ENCODE measurements around the gene TLCD1. TPM values are rescaled to one million over a fixed set of nuclear protein-coding genes. Genes with fewer than 3 reads are reported as not detected.
A peak's percentile ranks its signal among the peaks of the same experiment; 100 is the strongest.

TLCD1 gene, protein sequence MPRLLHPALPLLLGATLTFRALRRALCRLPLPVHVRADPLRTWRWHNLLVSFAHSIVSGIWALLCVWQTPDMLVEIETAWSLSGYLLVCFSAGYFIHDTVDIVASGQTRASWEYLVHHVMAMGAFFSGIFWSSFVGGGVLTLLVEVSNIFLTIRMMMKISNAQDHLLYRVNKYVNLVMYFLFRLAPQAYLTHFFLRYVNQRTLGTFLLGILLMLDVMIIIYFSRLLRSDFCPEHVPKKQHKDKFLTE
- 1.9 TPM for total RNA-seq

- peak; percentile 71 for DNase-seq
These were observed at the start of gene TLCD1 for GRCh38 chr17:28726226-28726626. Gene TLCD1 (minus strand): TSS chr17:28726233. CDS start chr17:28726097, 136 bp downstream.

DNA sequence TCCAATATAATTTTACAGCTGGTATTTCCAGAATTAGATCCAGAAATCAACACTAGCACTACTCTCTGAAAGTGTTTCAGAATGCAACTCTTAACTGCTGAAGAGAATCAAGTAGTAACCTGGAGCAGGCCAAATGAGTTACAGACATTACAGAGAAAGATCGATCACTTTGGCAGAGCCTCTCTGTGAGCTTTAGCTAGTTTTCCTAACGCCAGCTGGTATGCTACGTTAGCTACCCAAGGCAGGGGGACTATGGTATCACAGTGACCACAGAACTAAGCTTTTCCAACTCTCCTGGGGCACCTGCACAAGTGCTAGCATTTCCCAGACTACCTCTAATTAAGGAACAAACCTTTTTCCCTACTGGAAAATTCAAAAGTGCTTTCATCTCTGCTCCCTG is 48.2 kb upstream of the TLCD1 start:
- no peak for DNase-seq

DNA sequence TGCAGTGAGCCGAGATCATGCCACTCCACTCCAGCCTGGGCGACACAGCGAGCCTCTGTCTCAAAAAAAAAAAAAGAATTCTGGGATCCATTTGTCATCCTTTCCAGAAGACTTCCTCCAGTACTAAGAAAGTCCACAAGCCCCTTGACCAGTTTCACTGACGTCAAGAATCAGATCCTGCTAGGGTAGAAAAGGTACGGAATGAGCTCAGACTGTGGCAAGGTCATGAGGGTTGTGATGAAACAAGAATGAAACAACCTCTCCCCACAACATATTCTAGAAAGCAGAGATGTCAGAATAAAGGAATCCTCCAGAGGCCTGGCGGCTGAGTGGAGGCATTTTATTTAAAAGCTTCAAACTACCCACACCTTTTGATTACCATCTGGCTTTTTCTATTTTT is 47.7 kb upstream of the TLCD1 start:
- no peak for DNase-seq

GRCh38 chr17:28765038-28765437 is 39.0 kb upstream of the TLCD1 start:
- DNase-seq: no peak

DNA sequence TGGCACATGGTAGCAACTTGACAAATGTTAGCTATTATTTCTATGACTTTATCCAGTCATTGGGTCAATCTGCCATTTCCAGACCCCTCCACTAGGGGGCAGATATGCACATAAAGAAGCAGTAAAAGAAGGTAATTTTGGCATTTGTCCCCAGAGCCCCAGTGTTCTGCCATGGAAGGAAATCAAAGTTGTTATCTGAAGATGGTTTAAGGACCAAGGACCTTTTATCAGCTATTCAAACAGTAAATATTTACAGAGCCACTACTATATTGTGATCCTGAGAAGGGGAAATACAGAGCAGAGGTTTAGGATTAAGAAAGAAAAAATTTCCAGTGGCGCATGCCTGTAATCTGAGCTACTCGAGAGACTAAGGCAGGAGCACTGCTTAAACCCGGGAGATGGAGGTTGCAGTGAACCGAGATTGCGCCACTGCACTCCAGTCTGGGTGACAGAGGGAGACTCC is 37.8 kb upstream of the TLCD1 start:
- DNase-seq: peak; percentile 32

DNA sequence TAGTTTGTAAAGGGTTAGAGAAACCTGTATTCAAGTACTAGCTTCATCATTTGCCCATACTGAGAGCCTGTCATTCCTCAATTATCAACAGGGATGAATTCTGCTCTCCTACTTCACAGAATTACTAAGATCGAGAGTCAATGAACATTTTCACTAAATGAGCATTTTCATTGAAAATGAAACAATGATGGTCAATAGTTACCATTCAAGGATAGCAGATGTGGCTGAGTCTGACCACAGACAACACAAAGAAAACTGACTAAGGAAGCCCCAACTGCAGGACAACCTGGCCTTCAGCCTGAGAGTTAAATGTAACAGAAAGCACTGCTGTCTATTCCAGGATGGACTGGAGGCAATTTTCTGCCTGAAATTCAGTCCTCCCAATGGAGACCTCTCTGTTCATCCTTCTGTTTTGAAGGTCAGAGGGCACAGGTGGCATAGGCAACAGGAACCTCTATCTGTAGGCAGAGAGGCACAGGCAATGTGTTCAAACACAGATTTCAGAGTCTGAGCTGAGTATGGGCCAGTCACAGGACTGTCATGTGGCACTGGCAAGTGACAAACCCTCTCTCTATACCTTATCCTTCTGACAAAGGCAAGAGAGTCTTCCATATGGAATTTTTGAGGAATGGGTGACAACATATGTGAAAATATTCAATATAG is 37.2 kb upstream of the TLCD1 start:
- no peak for DNase-seq

- DNase-seq: no peak
These were observed 34.8 kb upstream of the TLCD1 start for GRCh38 chr17:28760601-28761562.

GRCh38 chr17:28759256-28759865 is 33.3 kb upstream of the TLCD1 start:
- DNase-seq: no peak

DNA sequence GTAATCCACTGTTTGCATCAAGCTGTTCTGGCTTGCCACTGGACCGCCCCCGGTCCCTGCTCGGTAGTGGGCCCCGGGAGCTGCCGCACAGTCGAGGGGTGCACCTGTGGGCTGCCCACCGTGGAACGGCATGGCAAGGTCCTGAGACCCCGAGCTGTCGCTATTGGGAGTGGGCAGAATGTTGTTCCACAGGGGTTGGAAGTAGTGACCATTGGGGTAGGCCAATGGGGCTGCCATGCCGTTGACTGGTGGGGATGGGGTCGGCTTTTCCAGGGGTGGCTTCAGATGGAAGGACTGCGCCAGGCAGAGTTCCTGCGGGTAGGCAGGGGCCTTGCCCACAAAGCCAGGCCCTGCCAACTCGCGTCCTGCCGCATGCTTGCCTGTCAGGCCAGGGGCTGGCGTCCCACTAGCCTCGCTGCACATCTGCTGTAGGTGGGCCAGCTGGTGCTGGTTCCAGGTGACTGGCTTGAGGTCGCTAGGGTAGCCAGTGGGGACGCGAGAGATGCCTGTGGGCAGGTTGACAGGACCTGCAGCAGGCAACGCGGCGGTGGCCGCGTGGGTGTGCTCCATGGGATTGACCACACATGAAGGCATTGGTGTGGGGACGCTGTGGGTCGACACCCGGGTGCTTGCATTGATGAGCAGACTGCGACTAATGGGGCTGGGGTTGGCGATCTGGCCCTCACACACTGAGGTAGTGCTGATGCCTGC is 32.5 kb upstream of the TLCD1 start:
- no peak for DNase-seq

DNA sequence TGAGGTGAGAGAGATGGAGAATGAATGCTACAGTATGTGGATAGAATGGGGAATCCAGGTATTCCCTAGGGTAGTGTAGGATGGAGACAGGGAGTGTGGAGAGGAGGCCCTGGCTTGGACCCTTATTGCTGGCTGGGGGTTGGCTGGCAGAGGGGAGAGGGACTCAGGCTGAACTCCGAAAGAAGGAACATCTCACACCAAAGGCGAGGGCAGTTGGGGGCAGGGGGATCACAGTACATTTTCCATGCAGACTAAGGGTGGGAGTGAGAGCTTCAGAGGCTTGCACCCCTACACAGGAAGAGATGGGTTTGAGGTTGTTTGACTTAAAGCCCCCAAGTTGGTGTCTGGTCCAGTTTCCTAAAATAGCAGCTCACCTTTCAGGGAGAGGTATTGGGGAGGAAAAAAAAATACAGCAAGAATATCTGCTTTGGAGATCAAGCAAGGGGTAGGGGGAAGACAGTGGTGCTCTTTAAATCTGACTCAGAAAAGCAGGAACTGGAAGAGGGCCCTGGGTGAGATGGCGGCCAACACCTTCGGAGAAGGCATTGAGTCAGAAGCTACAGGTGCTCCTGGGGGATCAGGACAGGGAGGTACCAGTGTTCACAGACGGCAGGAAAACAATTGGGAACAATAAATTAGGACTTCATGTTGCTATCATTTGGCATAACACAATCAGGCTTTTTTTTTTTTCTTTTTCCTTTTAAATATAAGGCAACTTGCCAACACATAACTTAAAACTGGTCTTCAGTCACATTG is 30.2 kb upstream of the TLCD1 start:
- no peak for DNase-seq

- DNase-seq: no peak
These were observed 29.5 kb upstream of the TLCD1 start for GRCh38 chr17:28755486-28755885.

DNA sequence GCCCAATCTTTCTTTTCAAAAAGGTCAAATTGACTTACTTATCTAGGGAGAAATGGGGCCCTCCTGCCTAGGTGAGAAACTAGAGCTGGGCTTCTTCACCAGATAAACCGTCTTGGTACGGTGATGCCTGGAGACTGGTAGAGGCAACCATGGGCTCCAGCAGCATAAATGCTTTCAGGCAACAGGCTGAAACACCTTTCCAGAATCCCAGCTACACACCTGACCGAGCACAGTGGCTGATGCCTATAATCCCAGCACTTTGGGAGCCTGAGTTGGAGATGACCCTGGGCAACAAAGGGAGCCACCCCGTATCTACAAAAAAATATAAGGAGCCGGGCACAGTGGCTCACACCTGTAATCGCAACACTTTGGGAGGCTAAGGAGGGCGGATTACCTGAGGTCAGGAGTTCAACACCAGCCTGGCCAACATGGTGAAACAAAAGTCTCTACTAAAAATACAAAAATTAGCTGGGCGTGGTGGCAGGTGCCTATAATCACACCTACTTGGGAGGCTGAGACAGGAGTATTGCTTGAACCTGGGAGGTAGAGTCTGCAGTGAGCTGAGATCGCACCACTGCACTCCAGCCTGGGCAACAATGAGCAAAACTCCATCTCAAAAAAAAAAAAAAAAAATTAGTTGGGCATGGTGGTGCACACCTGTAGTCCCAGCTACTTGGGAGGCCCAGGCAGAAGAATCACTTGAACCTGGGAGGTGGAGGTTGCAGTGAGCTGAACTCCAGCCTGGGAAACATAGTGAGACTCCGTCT is 25.8 kb upstream of the TLCD1 start:
- DNase-seq: no peak

DNA sequence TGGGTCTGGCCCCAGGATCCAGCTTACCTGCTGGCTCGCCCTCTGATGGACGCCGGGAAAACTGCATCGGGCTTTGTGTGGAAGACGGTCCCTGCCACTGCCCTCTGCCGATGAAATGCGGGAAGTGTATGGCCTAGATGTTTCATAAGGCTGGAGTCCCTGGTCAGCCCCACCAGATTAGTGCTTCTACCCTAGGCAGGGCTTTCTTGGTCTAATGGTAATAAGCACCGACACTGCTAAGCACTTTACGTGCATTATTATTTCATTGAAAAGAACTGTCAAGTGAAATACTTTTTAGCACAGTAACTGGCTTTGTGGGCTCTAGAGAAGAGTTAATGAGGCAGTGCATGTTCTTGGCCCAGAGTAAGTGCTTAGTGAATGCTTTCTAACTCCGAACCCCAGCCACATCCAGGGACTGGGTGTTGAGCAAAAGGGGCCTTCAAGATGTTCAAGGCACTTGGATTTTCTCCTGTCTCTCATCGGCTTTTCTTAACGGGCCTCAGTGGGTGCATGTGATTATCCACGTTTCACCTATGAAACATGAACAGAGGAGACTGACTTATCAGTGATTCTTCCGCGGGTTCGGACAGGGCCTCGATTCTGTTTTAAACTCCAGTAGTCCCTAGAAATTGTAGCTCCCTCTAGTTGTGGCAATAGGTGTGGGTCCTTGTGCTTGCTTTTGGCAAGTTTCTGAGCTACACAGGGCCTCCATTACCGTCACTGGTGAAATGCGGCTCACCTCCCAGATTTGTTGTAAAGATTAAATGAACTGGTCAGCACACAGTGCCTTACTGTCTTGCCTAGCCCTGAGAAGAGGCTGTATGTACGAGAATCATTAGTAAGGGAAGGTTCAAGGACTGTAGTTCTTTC is 24.4 kb upstream of the TLCD1 start:
- DNase-seq: peak; percentile 90

GRCh38 chr17:28749516-28750177 is 23.6 kb upstream of the TLCD1 start:
- no peak for DNase-seq

DNA sequence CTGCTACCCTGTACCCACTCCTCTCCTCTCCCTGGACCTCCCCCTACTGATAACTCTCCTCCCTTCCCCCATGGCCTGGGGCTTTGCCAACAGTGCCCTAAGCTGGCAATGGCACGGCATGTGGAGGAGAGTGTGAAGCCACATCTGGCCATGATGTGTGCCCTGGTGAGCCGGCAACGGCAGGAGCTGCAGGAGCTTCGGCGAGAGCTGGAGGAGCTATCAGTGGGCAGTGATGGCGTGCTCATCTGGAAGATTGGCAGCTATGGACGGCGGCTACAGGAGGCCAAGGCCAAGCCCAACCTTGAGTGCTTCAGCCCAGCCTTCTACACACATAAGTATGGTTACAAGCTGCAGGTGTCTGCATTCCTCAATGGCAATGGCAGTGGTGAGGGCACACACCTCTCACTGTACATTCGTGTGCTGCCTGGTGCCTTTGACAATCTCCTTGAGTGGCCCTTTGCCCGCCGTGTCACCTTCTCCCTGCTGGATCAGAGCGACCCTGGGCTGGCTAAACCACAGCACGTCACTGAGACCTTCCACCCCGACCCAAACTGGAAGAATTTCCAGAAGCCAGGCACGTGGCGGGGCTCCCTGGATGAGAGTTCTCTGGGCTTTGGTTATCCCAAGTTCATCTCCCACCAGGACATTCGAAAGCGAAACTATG is 23.0 kb upstream of the TLCD1 start:
- DNase-seq: no peak

DNA sequence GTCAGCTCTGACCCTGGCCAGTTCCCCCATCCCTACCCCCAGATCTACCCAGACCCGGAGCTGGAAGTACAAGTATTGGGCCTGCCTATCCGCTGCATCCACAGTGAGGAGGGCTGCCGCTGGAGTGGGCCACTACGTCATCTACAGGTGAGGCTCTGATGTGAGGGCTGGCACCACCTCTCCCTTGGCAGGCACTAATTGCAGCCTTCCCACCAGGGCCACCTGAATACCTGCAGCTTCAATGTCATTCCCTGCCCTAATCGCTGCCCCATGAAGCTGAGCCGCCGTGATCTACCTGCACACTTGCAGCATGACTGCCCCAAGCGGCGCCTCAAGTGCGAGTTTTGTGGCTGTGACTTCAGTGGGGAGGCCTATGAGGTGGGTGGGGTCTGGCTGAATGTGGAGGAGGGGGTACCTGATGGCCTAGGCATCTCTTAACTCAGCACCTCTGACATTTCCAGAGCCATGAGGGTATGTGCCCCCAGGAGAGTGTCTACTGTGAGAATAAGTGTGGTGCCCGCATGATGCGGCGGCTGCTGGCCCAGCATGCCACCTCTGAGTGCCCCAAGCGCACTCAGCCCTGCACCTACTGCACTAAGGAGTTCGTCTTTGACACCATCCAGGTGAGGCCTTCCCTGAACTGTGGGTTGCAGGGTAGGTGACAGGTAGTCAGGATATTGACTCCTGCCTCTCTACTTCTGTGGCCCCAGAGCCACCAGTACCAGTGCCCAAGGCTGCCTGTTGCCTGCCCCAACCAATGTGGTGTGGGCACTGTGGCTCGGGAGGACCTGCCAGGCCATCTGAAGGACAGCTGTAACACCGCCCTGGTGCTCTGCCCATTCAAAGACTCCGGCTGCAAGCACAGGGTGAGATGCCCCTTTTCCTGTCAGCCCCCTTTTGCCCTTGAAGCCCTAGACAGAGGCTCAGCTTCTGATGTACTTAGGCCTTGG is 22.0 kb upstream of the TLCD1 start:
- DNase-seq: no peak

All from skin of body (tissue), 2 donors.